CD4-positive, alpha-beta T cell treated with Interleukin-21 for 1 hour (primary cell): ENCODE data around the gene MZT1.

ENCODE experiments used
- DNase-seq: peaks from one replicate; pipeline ENCODE4 v3.0.0-alpha.2; 2020

Gene MZT1

DNA sequence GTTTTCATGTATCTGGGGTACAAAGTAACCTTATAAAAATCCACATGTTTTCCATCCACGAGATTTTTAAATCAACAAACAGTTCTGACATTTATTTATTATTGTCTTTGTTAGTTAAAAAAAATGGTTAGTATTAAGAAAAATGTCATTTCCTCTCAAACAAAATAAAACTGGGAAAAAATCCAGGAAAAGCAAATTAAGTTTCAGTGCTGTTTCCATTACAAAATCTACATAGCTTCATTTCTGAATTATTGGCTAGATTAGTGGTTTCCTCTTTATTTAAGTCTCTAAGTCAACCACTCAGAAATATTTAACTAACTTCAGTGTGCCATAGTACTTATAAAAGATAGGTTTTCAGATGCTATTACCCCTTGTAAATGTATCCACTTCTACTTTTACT, 49.1 kb downstream of the MZT1 start:
- no peak for DNase-seq

DNA sequence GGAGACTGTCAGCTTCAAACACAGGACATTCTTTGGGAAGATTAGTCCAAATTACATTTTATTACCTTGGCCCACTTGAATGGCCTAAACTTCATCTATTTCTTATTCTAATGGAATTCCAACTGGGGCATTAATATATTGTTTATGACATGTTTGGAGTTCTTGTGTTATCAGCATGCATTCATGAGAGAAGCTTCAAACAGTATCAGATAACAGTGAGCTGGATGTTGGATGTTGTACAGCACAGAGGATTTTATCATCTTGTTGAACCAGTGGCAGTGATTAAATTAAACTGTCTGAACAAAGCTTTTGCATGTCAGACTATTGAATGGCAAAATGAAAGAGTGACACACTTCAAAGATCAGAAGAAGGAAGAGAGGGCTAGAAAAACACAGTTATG, 50.0 kb downstream of the MZT1 start:
- no peak for DNase-seq

DNA sequence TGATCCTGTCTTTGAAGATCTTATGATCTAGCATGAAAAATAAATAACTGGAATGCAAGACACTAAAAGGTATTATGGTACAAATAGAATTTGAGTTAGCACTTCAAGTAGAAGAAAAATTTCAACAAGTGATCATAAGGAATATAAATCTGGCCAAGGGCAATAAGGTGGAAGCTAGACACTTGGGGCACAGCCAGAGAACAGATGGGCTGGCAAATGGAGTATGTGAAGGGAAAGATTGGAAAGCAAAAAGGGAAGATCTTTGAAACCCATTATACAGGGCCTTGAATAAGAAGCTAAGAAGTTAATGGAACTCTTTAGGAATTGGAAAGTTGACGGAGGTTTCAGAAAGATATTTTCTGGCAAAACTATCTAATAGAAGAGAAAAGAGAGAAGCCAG, 61.0 kb downstream of the MZT1 start:
- DNase-seq: no peak

DNA sequence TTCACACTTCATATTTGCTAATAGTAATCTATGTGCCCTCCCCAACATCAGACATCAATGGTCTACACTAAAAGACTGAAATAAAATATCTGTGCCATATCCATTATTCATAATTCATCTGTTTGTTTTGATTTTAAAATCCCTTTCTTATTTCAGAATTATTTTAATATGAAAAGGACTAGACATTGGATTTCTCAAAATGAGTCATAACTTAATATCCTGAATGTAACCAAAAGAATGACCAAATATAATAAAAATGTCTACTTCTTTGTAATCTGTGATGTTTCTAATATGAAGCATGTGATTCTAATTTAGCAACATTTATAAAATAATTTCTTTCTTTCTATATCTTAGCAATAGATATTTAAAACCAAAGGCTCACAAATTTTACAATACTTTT, 64.9 kb downstream of the MZT1 start:
- DNase-seq: no peak
